ENCODE measurements around the gene ABCC10.

The ABCC10 gene

DNA sequence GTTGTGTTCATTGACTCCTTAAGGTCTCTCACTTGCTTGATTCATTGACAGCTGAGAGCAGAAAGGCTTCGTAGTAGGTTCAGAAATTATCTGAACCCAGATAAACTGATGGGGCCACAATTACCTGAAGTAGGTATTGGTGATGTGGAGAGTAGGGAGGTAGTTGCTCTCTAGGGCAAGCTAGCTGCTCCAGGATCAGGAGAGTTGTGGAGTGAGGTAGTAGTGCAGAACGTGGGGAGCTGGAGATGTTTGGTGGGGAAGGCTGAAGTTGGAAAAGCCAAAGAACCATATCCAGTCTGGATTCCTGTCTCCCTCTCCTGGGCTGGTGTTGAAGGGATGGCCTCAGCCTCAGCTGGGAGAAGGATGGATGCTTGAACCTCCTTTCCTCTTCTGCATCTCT is 65.9 kb downstream of the ABCC10 start:
- Histone ChIP-seq H3K9me2 (replicated peaks; ENCODE audit: low read depth, low read length) (no peaks in the 10 kb centered on the region), H3K4me3 (ENCODE audit: low read length, poor library complexity, severe bottlenecking) (no peak overlapping the region), H3K9me3 (ENCODE audit: insufficient read depth, low read depth, low read length) (no peaks in the 10 kb centered on the region), H3K79me2 (ENCODE audit: insufficient read depth, low read length) (no peaks in the 10 kb centered on the region), H3K36me3 (ENCODE audit: insufficient read depth, low read length) (no peaks in the 10 kb centered on the region; the same call in 1 of the 2 replicates), H3K4me1 (ENCODE audit: insufficient read depth, low read length, poor library complexity, severe bottlenecking) (peaks cover 9% of the 10 kb centered on the region), H3K27me3 (ENCODE audit: insufficient read depth, low read length, poor library complexity, severe bottlenecking) (no peaks in the 10 kb centered on the region), H3K9ac (ENCODE audit: low read depth, low read length, poor library complexity, severe bottlenecking) (no peak overlapping the region), H3K4me2 (ENCODE audit: low read depth, low read length, poor library complexity, severe bottlenecking) (no peak overlapping the region), H4K20me1 (ENCODE audit: insufficient read depth, low read length, poor library complexity, severe bottlenecking) (peaks cover 4% of the 10 kb centered on the region), H2AFZ (ENCODE audit: low read length) (no peak overlapping the region), H3F3A (ENCODE audit: low read depth) (no peaks in the 10 kb centered on the region)
- TF ChIP-seq, protein P1, sequence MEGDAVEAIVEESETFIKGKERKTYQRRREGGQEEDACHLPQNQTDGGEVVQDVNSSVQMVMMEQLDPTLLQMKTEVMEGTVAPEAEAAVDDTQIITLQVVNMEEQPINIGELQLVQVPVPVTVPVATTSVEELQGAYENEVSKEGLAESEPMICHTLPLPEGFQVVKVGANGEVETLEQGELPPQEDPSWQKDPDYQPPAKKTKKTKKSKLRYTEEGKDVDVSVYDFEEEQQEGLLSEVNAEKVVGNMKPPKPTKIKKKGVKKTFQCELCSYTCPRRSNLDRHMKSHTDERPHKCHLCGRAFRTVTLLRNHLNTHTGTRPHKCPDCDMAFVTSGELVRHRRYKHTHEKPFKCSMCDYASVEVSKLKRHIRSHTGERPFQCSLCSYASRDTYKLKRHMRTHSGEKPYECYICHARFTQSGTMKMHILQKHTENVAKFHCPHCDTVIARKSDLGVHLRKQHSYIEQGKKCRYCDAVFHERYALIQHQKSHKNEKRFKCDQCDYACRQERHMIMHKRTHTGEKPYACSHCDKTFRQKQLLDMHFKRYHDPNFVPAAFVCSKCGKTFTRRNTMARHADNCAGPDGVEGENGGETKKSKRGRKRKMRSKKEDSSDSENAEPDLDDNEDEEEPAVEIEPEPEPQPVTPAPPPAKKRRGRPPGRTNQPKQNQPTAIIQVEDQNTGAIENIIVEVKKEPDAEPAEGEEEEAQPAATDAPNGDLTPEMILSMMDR (conservative IDR thresholded peaks at IDR 0.05; ENCODE audit: low read length), result no peak
- TF ChIP-seq EZH2phosphoT487 (IDR thresholded peaks at IDR 0.05; ENCODE audit: borderline replicate concordance), result no peak

DNA sequence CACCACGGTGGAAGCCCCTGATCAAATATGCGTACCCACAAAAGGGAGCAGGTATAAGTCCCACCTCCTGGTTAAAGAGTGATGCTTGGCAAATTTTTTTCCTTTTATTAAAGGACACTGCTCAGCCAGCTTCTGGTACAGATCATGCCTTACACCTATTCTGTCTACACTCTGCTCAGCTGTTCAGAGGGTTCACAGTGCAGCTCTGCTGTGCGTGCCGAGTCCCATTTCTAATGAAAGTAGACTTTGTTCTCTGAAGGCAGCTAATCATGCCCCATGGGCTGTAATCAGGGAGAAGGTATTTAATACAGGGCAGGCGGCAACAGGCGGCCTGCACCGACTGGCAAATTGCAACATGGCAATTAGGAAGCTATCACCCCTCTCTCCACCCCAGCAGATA is 66.5 kb downstream of the ABCC10 start:
- Histone ChIP-seq H3K4me3 (ENCODE audit: low read length, poor library complexity, severe bottlenecking) (no peak overlapping the region), H2AFZ (ENCODE audit: low read length) (no peak overlapping the region), H3K9me3 (ENCODE audit: insufficient read depth, low read depth, low read length) (no peaks in the 10 kb centered on the region), H4K20me1 (ENCODE audit: insufficient read depth, low read length, poor library complexity, severe bottlenecking) (peaks cover 4% of the 10 kb centered on the region), H3F3A (ENCODE audit: low read depth) (no peaks in the 10 kb centered on the region), H3K9ac (ENCODE audit: low read depth, low read length, poor library complexity, severe bottlenecking) (no peak overlapping the region), H3K79me2 (ENCODE audit: insufficient read depth, low read length) (no peaks in the 10 kb centered on the region), H3K9me2 (replicated peaks; ENCODE audit: low read depth, low read length) (no peaks in the 10 kb centered on the region), H3K27me3 (ENCODE audit: insufficient read depth, low read length, poor library complexity, severe bottlenecking) (no peaks in the 10 kb centered on the region), H3K4me2 (ENCODE audit: low read depth, low read length, poor library complexity, severe bottlenecking) (no peak overlapping the region), H3K4me1 (ENCODE audit: insufficient read depth, low read length, poor library complexity, severe bottlenecking) (peaks cover 9% of the 10 kb centered on the region), H3K36me3 (ENCODE audit: insufficient read depth, low read length) (peaks cover 4% of the 10 kb centered on the region; the same call in 1 of the 2 replicates)
- TF ChIP-seq, protein P1 (conservative IDR thresholded peaks at IDR 0.05; ENCODE audit: low read length), result no peak
- no peak for TF ChIP-seq EZH2phosphoT487 (IDR thresholded peaks at IDR 0.05; ENCODE audit: borderline replicate concordance)

DNA sequence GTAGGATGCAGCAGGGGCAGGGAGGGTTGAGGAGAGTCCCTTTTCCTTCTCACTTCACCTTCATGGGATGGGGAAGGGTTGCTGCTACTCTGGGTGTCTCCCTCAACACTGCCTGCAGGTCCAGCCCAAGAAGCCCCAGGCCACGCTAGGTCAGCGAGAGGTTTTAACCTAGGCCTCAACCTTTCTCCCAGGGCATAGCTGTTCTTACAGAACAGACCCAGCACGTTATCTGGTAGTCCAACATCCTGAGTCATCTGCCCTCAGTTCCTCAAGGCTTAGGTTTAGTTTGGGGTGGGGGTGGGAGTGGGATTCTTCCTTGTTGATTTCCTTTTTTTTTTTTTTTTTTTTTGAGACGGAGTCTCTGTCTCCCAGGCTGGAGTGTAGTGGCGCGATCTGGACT is 67.0 kb downstream of the ABCC10 start:
- Histone ChIP-seq H3K4me2 (ENCODE audit: low read depth, low read length, poor library complexity, severe bottlenecking) (no peak overlapping the region), H3K4me1 (ENCODE audit: insufficient read depth, low read length, poor library complexity, severe bottlenecking) (peaks cover 9% of the 10 kb centered on the region), H3K9me3 (ENCODE audit: insufficient read depth, low read depth, low read length) (no peaks in the 10 kb centered on the region), H3K36me3 (ENCODE audit: insufficient read depth, low read length) (peaks cover 9% of the 10 kb centered on the region; the same call in 1 of the 2 replicates), H4K20me1 (ENCODE audit: insufficient read depth, low read length, poor library complexity, severe bottlenecking) (peaks cover 3% of the 10 kb centered on the region), H2AFZ (ENCODE audit: low read length) (no peak overlapping the region), H3K79me2 (ENCODE audit: insufficient read depth, low read length) (no peaks in the 10 kb centered on the region), H3K9ac (ENCODE audit: low read depth, low read length, poor library complexity, severe bottlenecking) (no peak overlapping the region), H3K9me2 (replicated peaks; ENCODE audit: low read depth, low read length) (no peaks in the 10 kb centered on the region), H3K27me3 (ENCODE audit: insufficient read depth, low read length, poor library complexity, severe bottlenecking) (no peaks in the 10 kb centered on the region), H3K4me3 (ENCODE audit: low read length, poor library complexity, severe bottlenecking) (no peak overlapping the region), H3F3A (ENCODE audit: low read depth) (no peaks in the 10 kb centered on the region)
- no peak for TF ChIP-seq EZH2phosphoT487 (IDR thresholded peaks at IDR 0.05; ENCODE audit: borderline replicate concordance)
- TF ChIP-seq, protein P1 (conservative IDR thresholded peaks at IDR 0.05; ENCODE audit: low read length), result no peak
